Spleen (tissue), 11 donors: Measurements from ENCODE around the gene GMFB. TPM values are rescaled to one million over a fixed set of nuclear protein-coding genes. Genes with fewer than 3 reads are reported as not detected.

Experiments
- DNase-seq: peaks from one replicate; pipeline ENCODE4 v3.0.0-alpha.2; 2020
- H3K27ac ChIP-seq, 8 donors: fragments of 200-600 bp; sonication (generic) in 7 of 8; 1 replicate in 4 of 8; 2 replicates in 4 of 8; pipeline versions ENCODE4 v1.5.0 to v1.8.0; 2016 to 2021; ENCODE audit warnings: inconsistent platforms in 4 of 8, mild to moderate bottlenecking in 4 of 8, moderate library complexity in 1 of 8
- H3K27me3 ChIP-seq, 7 donors: fragments of 200-600 bp; sonication (generic) in 6 of 7; replicated peaks in 1 of 7; 1 replicate in 4 of 7; 2 replicates in 3 of 7; pipeline versions ENCODE4 v1.5.0 to v1.8.0; 2016 to 2021; ENCODE audit warnings: inconsistent platforms in 3 of 7, mild to moderate bottlenecking in 1 of 7
- H3K36me3 ChIP-seq, 6 donors: fragments of 200-600 bp; sonication (generic) in 5 of 6; 1 replicate in 4 of 6; 2 replicates in 2 of 6; pipeline versions ENCODE4 v1.5.0 to v1.8.0; 2016 to 2021; ENCODE audit warnings: inconsistent platforms in 2 of 6
- H3K4me1 ChIP-seq, 6 donors: fragments of 200-600 bp; sonication (generic) in 5 of 6; 1 replicate in 3 of 6; 2 replicates in 3 of 6; pipeline versions ENCODE4 v1.5.0 to v1.8.0; 2016 to 2021; ENCODE audit warnings: inconsistent platforms in 3 of 6
- H3K4me3 ChIP-seq, 8 donors: fragments of 200-600 bp; sonication (generic) in 7 of 8; 1 replicate in 4 of 8; 2 replicates in 4 of 8; pipeline versions ENCODE4 v1.5.0 to v1.8.0; 2016 to 2021; ENCODE audit warnings: inconsistent platforms in 4 of 8, mild to moderate bottlenecking in 4 of 8, moderate library complexity in 2 of 8
- H3K9me3 ChIP-seq, 8 donors: fragments of 200-600 bp; sonication (generic) in 7 of 8; 1 replicate in 4 of 8; 2 replicates in 4 of 8; pipeline versions ENCODE4 v1.5.0 to v1.8.0; 2016 to 2021; ENCODE audit warnings: inconsistent platforms in 4 of 8
- POLR2A ChIP-seq, 3 donors: fragments of 450-650 bp; IDR thresholded peaks; one replicate each; pipeline ENCODE4 v1.5.1; 2017; ENCODE audit warnings: antibody characterized with exemption in 3 of 3, mild to moderate bottlenecking in 1 of 3
- POLR2AphosphoS5 ChIP-seq, 3 donors: sonication (generic); formaldehyde crosslinking; IDR thresholded peaks; one replicate each; pipeline ENCODE4 v1.5.1; 2017; ENCODE audit warnings: antibody characterized with exemption in 3 of 3
- WGBS, 5 donors: extraction: QIAGEN DNeasy Blood & Tissue Kit in 3 of 5; methylation state at CpG; one replicate each; pipeline versions ENCODE4 v1.1.5 to v1.1.7; 2013 to 2018; 5-methylcytosine and 5-hydroxymethylcytosine counted together
- intact Hi-C: fragments of 100-400 bp; cut with DNase I; formaldehyde crosslinking; loops from one replicate; pipeline ENCODE4 v1.15.0; 2023; ENCODE audit warnings: low total_unique reads
- polyA plus RNA-seq, 3 donors: library from polyadenylated mRNA; stranded (reverse); fragments of 200-250 nt; gene quantifications; one replicate each; pipeline ENCODE4 v1.2.1, GENCODE V29; 2013
- total RNA-seq, 7 donors: library from RNA; depleted of rRNA in 3 of 7; stranded (reverse); fragments of >200 nt in 3 of 7; fragmentation: NEBNext Ultra II Directional in 4 of 7; extraction: Animal tissue kit (Norgen Biotek cat#: 25700) in 4 of 7; gene quantifications; one replicate each; pipeline versions ENCODE4 v1.1.0 to v1.2.1, GENCODE V29; 2016 to 2021
- TF ChIP-seq, protein P1 (sequence below), 11 experiments: fragments of 200-600 bp in 7 of 11; fragments of 450-650 bp in 4 of 11; sonication (generic) in 4 of 11; IDR thresholded peaks in 8 of 11; conservative IDR thresholded peaks in 3 of 11; 1 replicate in 7 of 11; 2 replicates in 4 of 11; pipeline versions ENCODE4 v1.4.0 to v1.8.0; 2016 to 2021; ENCODE audit warnings: antibody characterized with exemption in 11 of 11, inconsistent platforms in 4 of 11, mild to moderate bottlenecking in 1 of 11
- donor health status: healthy with polysubstance abuse.
- donor health status: DM: no; HTN: no; CAD: no; lungs with moderate emphysema.
- donor health status: DM: no; HTN: no; CAD: no.
- donor health status: Bipolar disorder and iron deficiency.
- donor health status: healthy.
- donor health status: DM: no; HTN: no; CAD: no.
- donor health status: DM: yes; HTN: yes; CAD: no.

Gene GMFB
- total and polyA plus RNA-seq, 10 donors: 10.3 to 54.6 (median 34.9) TPM

DNA sequence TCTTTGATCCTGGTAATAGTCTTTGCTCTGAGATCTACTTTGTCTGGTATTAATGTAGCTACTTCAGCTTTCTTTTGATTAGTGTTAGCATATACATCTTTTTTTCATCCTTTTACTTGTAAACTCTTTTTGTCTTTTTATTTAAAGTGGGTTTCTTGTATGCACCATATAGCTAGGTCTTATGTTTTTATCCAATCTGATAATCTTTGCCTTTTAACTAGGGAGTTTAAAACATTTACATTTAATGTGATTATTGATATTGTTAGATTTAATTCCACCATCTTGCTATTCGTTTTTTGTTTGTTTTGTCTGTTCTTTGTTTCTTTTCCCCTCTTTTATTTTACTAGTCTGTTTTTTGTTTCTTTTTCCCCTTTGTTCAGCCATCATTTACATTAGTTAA is 26.9 kb upstream of the GMFB start:
- H3K4me3 ChIP-seq: no peak overlapping the region
- no peak overlapping the region for H3K27ac ChIP-seq
- 76 to 94% (median 91%) methylated on average over 1 of the region's 1 CpG for WGBS, 5 donors
- H3K36me3 ChIP-seq: peaks cover 0 to 28% (median 0%) of the 10 kb centered on the region in 6 donors
- intact Hi-C loops: no loop called here
- TF ChIP-seq, protein P1, sequence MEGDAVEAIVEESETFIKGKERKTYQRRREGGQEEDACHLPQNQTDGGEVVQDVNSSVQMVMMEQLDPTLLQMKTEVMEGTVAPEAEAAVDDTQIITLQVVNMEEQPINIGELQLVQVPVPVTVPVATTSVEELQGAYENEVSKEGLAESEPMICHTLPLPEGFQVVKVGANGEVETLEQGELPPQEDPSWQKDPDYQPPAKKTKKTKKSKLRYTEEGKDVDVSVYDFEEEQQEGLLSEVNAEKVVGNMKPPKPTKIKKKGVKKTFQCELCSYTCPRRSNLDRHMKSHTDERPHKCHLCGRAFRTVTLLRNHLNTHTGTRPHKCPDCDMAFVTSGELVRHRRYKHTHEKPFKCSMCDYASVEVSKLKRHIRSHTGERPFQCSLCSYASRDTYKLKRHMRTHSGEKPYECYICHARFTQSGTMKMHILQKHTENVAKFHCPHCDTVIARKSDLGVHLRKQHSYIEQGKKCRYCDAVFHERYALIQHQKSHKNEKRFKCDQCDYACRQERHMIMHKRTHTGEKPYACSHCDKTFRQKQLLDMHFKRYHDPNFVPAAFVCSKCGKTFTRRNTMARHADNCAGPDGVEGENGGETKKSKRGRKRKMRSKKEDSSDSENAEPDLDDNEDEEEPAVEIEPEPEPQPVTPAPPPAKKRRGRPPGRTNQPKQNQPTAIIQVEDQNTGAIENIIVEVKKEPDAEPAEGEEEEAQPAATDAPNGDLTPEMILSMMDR (IDR thresholded peaks at IDR 0.05 in 8 of 11, conservative IDR thresholded peaks at IDR 0.05 in 3 of 11): no peak
- TF ChIP-seq POLR2A (IDR thresholded peaks at IDR 0.05) (no peak), POLR2AphosphoS5 (IDR thresholded peaks at IDR 0.05) (no peak)
- no peak for DNase-seq
- peaks cover 2 to 34% (median 21%) of the 10 kb centered on the region in 6 donors for H3K4me1 ChIP-seq
- no peaks in the 10 kb centered on the region for H3K27me3 ChIP-seq
- peaks cover 3 to 19% (median 17%) of the 10 kb centered on the region in 8 donors for H3K9me3 ChIP-seq

- intact Hi-C loops: no loop called here
- Histone ChIP-seq H3K9me3 (peaks cover 3 to 19% (median 17%) of the 10 kb centered on the region in 8 donors), H3K27ac (peak overlapping the region in 2 of 8 donors; percentile 17 to 20), H3K4me3 (no peak overlapping the region), H3K27me3 (no peaks in the 10 kb centered on the region), H3K4me1 (peaks cover 5 to 50% (median 33%) of the 10 kb centered on the region in 6 donors), H3K36me3 (peaks cover 0 to 21% (median 0%) of the 10 kb centered on the region in 6 donors)
- 77 to 85% (median 83%) methylated on average over 1 of the region's 1 CpG for WGBS, 5 donors
- TF ChIP-seq POLR2AphosphoS5 (IDR thresholded peaks at IDR 0.05) (no peak), POLR2A (IDR thresholded peaks at IDR 0.05) (no peak)
- TF ChIP-seq, protein P1 (IDR thresholded peaks at IDR 0.05 in 8 of 11, conservative IDR thresholded peaks at IDR 0.05 in 3 of 11): no peak
- DNase-seq: no peak
Measured at GRCh38 chr14:54512393-54512792, 23.6 kb upstream of the GMFB start.

DNA sequence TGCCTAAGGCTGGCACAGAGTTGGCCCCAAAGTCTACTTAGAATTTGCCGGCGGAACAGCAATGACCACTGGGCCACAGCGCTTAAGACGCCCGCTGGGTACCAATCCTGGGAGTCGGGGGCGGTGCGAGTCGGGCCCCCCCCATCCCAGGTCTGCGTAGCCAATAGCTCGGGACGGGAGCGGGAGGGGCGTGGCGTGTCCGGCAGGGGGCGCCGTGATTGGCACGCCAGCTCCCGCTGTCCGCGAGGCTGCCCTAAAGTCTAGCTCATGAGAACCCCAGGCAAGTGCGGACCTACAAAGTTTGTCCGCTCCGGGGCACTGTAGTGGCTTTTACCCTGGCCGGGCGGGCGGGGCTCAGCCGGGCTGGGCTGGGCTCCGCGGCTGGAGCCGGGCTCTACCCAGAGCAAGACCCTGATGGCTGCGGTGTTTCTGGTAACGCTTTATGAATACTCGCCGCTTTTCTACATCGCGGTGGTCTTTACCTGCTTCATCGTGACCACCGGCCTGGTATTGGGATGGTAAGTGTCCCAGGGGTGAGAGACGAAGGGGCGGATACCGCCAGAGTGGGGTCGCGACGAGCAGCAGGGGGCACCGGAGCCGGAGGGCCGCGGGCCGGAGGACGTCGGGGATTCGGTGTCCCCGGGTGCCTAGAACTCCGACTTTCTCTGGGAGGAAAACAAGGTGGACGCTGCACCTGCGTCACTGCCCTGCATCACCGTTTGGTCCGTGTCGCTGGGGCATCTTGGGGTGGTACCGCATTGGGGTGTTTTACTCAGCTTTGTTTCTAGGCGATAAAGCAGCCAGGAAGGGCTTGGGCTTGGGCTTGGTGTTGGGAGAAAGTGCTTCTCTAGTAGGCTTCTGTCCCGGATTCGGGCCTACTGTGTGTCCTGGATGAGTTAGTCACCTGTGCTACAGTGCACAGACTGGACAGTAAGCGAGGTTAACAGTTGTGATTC is 21.0 kb upstream of the GMFB start, which contains the start of gene CGRRF1:
CGRRF1 (plus strand) TSS at position 361 of the 956 bp plus-strand sequence; CDS start at position 415, 54 bp downstream.
- H3K4me1 ChIP-seq: peaks cover 5 to 50% (median 33%) of the 10 kb centered on the region in 6 donors
- peak; percentile 99 for DNase-seq
- H3K27me3 ChIP-seq: no peaks in the 10 kb centered on the region
- H3K27ac ChIP-seq: peak within 1 kb of the TSS; percentile 55 to 90 (median 84)
- peaks cover 0 to 2% (median 0%) of the 10 kb centered on the region in 8 donors for H3K9me3 ChIP-seq
- peak within 1 kb of the TSS; percentile 72 to 99 (median 86) for H3K4me3 ChIP-seq
- 0% methylated on average over 8 to 66 of the region's 66 CpGs for WGBS, 5 donors
- TF ChIP-seq, protein P1 (IDR thresholded peaks at IDR 0.05 in 8 of 11, conservative IDR thresholded peaks at IDR 0.05 in 3 of 11): peak in 10 of 11 experiments; percentile 59 to 88 (median 79)
- TF ChIP-seq POLR2AphosphoS5 (IDR thresholded peaks at IDR 0.05): peak; percentile 88 to 94 (median 92)
- TF ChIP-seq POLR2A (IDR thresholded peaks at IDR 0.05): peak in 1 of 3 donors; percentile 55
- intact Hi-C loops: no loop called here
- H3K36me3 ChIP-seq: peaks cover 0 to 6% (median 0%) of the 10 kb centered on the region in 6 donors

DNA sequence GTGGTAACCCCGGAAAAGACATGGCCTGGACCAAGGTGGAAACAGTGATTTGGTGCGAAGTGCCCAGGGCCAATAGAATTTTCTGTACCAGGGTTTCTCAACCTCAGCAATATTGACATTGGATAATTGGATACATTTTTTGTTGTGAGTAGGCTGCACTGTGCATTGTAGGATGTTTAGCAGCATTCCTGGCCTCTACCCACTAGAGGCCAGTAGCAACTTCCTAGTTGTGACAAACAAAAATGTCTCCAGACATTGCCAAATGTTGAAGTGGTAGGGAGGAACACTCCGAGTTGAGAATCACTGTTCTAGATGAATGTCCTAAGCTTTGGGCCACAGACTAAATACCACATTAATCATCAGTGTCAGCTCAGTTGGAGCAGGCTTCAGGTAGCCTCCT is 14.7 kb upstream of the GMFB start:
- TF ChIP-seq, protein P1 (IDR thresholded peaks at IDR 0.05 in 8 of 11, conservative IDR thresholded peaks at IDR 0.05 in 3 of 11): peak in 4 of 11 experiments; percentile 15 to 50 (median 41)
- no peak for TF ChIP-seq POLR2A (IDR thresholded peaks at IDR 0.05)
- peak overlapping the region in 4 of 8 donors; percentile 41 to 59 (median 48) for H3K27ac ChIP-seq
- 47 to 77% (median 70%) methylated on average over 3 of the region's 3 CpGs for WGBS, 5 donors
- intact Hi-C loops: no loop called here
- H3K9me3 ChIP-seq: no peaks in the 10 kb centered on the region
- no peak overlapping the region for H3K4me3 ChIP-seq
- no peaks in the 10 kb centered on the region for H3K27me3 ChIP-seq
- peaks cover 0 to 28% (median 2%) of the 10 kb centered on the region in 6 donors for H3K4me1 ChIP-seq
- H3K36me3 ChIP-seq: no peaks in the 10 kb centered on the region
- DNase-seq: no peak
